Hepatocyte (in vitro differentiated cells): ENCODE measurements around the gene AUTS2.

Experiments used
- EZH2 ChIP-seq: fragments of 200-600 bp; sonication (generic); IDR thresholded peaks from 2 replicates; pipeline ENCODE4 v1.6.1; 2016; ENCODE audit warnings: antibody characterized with exemption, mild to moderate bottlenecking, borderline replicate concordance
- EZH2phosphoT487 ChIP-seq: fragments of 200-600 bp; sonication (generic); IDR thresholded peaks from one replicate; pipeline ENCODE4 v1.6.1; 2018; ENCODE audit warnings: antibody characterized with exemption, mild to moderate bottlenecking, low read depth, moderate library complexity; ENCODE audit not compliant: unreplicated experiment, severe bottlenecking
- TF ChIP-seq, protein P1 (sequence below): fragments of 200-600 bp; sonication (generic); IDR thresholded peaks from 2 replicates; pipeline ENCODE4 v1.5.1; 2016; ENCODE audit warnings: antibody characterized with exemption, mild to moderate bottlenecking; ENCODE audit not compliant: poor library complexity

DNA sequence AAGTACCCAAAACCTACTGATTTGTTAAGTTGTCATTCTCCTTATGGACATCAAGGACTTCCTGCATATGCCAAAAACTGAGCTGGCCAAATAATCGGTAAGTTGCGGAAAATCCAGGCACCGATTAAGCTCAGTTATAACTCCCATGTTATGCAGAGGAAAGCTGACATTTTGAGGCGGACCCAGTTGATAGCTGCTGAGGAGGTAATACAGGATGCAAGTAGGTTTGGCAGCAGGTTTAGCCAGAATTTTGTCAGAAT, 808.6 kb downstream of the AUTS2 start:
- TF ChIP-seq, protein P1, sequence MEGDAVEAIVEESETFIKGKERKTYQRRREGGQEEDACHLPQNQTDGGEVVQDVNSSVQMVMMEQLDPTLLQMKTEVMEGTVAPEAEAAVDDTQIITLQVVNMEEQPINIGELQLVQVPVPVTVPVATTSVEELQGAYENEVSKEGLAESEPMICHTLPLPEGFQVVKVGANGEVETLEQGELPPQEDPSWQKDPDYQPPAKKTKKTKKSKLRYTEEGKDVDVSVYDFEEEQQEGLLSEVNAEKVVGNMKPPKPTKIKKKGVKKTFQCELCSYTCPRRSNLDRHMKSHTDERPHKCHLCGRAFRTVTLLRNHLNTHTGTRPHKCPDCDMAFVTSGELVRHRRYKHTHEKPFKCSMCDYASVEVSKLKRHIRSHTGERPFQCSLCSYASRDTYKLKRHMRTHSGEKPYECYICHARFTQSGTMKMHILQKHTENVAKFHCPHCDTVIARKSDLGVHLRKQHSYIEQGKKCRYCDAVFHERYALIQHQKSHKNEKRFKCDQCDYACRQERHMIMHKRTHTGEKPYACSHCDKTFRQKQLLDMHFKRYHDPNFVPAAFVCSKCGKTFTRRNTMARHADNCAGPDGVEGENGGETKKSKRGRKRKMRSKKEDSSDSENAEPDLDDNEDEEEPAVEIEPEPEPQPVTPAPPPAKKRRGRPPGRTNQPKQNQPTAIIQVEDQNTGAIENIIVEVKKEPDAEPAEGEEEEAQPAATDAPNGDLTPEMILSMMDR = no peak
- TF ChIP-seq EZH2phosphoT487 (no peak), EZH2 (no peak)
